Activated effector memory CD4-positive, alpha-beta T cell treated with Interleukin-2 at 50 U/mL for 16 hours (primary cell): ENCODE results near the gene MYH11.
"Not testable (repeated sequence)": the region's sequence is repeated elsewhere in the genome, so short reads cannot be mapped to it uniquely, and the experiment has no call there.

Source experiments
- DNase-seq: peaks from one replicate; pipeline ENCODE4 v3.0.0-alpha.2; 2020

The MYH11 gene

GRCh38 chr16:15836965-15837611 is 19.7 kb downstream of the MYH11 start:
- no peak for DNase-seq

DNA sequence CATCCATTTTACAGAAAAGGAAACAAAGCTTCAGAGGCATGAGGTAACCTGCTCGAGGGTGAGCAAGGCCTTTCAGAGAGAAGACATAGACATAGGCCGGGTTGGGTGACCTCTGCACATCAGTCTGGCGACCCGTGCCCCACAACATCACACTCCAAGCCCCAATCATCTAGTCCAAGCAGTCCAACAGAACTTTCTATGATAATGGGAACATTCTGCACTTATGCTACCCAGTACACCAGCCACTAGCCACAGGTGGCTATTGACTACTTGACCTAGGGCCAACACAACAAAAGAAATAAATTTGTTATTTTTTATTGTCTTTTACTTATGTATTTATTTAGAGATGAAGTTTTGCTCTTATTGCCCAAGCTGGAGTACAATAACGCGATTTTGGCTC is 20.8 kb downstream of the MYH11 start:
- DNase-seq = no peak

DNA sequence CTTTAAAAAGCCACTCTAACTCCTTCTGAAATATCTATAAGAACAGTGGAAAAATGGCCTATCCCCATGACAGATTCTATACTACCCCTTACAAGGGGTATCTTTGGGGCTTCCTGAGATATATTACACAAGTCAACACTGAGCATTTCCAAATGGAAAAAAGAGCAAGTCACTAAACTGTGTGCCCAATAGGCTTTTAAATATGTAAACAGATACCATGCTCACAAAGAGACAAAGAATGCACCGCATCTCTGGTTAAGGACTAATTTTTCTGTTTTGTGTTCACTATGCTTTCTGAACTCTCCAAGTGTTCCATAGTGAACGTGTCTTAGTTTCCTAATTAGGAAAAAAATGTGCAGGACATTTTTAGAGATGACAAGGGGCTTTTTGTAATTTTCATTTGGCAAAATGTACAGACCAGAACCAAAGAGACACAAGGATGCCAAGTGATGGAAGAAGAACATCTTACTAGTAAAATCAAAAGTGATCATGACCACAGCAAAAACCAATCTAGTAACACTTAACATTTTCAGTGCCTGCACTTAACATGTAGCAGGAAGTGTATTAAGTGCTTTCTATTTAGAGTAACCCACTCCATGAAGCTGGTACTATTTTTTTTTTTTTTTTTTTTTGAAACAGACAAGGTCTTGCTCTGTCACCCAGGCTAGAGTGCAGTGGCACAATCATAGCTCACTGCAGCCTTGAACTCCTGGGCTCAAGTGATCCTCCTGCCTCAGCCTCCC is 21.5 kb downstream of the MYH11 start:
- DNase-seq = no peak

GRCh38 chr16:15834502-15834901 is 22.3 kb downstream of the MYH11 start:
- no peak for DNase-seq

DNA sequence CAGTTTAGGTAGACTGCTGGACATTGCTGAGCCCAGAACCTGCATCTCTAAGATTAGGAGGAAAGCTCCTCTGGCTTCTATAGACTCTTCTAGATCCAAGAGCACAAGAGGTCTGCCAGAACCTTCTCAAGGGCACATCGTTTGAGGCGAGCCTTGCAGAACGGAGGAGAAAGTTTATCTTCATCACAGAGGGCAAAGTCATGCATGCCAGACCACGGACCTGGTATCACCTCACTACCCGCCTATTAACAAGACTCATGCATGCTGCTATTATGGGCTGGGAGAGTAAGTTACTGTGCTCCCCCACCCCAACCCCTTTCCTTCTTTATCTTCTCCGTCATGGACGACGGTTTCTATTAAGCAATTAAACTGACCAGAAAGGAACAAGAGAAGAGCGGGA is 23.3 kb downstream of the MYH11 start:
- no peak for DNase-seq

- no peak for DNase-seq
Measured at GRCh38 chr16:15832241-15832640, 24.6 kb downstream of the MYH11 start.

DNA sequence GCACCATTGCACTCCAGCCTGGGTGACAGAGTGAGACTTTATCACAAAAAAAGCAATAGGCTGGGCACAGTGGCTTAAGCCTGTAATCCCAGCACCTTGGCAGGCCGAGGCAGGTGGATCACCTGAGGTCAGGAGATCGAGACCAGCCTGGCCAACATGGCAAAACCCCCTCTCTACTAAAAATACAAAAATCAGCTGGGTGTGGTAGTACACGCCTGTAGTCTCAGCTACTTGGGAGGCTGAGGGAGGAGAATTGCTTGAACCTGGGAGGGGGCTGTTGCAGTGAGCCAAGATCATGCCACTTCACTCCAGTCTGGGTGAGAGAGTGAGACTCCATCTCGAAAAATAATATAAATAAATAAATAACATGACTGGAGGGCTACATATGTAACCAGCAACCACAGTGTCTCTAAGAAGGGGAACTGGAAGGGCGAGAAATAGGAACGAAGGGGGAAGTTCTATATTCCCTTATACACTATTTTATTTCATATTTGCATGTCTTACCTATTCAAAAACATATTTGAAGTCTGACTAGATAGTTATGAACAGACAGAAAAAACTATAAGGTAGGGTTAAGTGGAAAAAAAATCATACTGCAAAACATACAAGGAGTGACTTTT is 25.9 kb downstream of the MYH11 start:
- no peak for DNase-seq

DNA sequence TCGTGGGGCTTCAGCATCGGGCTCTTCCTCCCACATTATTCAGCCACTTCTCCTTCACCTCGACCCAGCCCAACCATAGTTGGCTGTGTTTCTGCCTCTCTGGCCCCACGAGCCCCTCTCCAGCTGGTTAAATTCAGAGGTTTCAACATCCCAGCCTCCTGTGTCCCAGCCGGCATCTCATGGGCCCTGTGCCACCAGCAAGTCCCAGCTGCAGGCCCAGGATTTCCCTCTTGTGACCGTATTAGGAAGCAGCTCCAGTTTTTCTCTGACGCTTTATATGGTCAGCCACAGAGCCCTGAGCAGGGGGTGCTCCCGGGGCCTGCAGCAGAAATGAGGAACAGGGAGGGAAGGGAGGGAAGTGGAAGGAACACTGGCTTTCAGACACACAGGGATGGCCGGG is 27.4 kb downstream of the MYH11 start:
- DNase-seq = no peak

- no peak for DNase-seq
Measured at GRCh38 chr16:15827709-15828343, 29.0 kb downstream of the MYH11 start.

DNA sequence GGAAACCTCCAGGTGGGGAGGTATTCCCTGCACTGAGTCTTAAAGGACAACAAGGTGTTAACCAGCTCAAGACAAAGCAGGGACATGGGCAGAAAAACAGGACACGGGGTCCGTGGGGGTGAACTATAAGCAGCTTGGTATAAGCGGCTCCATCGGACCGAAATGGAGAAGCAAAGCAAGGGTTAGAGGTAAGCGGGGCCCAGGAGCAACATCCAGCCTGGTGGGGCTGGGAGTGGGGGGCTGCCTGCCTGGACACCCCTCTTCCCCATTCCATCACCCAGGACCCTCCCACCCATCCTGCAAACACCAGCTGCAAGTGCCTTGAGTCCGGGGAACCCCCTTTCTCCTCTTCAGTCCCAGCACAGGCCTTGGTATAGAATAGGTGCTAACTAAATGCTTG is 29.5 kb downstream of the MYH11 start:
- DNase-seq = no peak

- DNase-seq = no peak
Measured at GRCh38 chr16:15825750-15826305, 31.0 kb downstream of the MYH11 start.

DNA sequence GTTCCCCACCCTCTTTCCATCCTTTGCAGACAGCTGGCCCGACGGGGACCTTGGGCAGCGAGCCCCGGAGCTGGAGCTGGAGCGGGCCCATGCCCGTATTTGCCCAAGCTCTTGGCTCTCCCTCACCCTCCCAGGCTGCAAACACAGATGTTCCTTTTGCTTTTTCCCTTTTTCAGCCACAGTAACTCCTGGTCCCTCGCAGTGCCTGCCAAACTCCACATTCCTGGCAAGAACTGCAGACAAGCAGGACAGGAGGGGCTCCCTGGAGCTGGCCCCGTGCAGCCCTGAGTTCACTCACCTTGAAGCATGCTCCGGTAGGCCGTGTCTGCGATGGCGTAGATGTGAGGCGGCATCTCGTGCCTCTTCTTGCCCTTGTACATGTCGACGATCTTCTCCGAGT is 33.9 kb downstream of the MYH11 start:
- DNase-seq = no peak

DNA sequence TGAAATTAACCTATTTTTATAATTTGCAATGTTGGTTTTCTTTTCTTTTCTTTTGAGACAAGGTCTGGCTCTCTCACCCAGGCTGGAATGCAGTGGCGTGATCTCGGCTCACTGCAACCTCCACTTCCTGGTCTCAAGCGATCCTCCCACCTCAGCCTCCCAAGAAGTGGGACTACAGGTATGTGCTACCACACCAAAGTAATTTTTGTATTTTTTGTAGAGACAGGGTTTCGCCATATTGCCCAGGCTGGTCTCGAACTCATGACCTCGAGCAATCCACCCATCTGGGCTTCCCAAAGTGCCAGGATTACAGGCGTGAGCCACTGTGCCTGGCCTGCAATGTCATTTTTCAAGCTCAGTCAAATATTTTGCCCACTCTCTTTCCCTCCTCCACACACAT is 36.0 kb downstream of the MYH11 start:
- DNase-seq = no peak

- DNase-seq = no peak
Measured at GRCh38 chr16:15819046-15819445, 37.8 kb downstream of the MYH11 start.

GRCh38 chr16:15817446-15817845 is 39.4 kb downstream of the MYH11 start:
- no peak for DNase-seq

GRCh38 chr16:15816228-15816627 is 40.6 kb downstream of the MYH11 start:
- DNase-seq = no peak

DNA sequence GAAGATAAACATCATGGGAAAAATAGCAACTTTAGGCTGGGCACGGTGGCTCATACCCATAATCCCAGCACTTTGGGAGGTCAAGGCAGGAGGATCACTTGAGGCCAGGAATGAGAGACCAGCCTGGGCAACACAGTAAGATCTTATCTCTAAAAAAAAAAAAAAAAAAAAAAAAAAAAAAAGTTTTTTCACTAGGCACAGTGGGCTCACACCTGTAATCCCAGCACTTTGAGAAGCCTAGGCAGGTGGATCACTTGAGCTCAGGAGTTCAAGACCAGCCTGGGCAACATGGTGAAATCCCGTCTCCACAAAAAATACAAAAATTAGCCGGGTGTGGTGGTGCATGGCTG is 44.5 kb downstream of the MYH11 start:
- not testable (repeated sequence) for DNase-seq

DNA sequence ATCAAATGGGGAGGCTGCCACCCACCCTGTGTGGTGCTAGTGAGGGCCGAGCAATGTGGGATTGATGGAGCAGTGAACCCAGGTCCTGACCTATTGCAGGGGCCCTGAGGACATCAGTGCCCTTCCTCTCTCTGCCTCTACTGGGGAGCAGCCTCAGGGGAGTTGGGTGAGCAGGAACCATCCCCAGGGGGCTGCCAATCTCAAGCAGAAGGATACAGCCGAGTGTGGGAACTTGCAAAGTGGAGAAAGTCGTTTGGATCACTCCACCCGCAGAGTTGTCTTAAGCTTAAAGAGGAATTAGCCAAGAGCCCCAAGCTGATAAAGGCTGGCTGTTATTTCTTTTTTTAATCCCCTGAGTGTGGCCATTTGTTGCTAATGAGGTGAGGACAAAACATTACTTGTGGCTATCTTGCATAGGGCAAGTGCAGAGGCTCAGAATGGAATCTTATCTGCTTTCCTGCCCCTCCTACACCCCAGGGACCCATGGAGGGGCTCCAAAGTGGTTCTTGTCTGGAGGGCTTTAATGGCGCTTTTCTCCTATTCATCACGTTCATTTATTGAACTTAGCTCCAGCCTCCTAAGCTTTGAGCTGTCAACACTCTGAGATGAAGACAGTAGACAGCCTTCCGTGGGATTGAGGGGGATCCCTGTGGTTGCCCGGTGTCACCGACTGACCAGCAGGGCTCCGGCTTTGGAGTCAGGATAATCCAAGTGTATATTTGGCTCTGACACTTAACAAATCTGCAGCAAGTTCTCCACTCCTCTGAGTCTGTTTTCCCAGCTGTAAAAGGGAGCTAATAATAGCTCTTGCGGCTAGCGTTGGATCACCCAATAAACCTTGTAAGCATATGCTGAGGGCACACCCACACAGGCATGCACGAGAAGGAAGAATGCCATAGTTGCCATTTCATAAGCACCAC is 45.1 kb downstream of the MYH11 start:
- DNase-seq = no peak

DNA sequence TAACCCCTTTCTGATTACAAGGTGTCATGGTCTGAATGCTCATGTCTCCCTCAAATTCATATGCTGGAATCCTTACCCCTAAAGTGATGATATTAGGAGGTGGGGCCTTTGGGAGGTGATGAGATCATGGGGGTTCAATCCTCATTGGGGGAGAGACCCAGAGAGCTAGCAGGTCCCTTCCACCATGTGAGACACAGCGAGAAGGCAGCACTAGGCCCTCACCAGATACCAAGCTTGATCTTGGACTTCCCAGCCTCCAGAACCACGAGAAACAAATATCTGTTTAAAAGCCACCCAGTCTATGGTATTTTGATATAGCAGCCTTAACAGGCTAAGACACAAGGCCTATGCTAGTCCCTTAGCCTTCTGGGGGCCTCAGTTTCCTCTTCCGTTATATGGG is 45.9 kb downstream of the MYH11 start:
- no peak for DNase-seq

DNA sequence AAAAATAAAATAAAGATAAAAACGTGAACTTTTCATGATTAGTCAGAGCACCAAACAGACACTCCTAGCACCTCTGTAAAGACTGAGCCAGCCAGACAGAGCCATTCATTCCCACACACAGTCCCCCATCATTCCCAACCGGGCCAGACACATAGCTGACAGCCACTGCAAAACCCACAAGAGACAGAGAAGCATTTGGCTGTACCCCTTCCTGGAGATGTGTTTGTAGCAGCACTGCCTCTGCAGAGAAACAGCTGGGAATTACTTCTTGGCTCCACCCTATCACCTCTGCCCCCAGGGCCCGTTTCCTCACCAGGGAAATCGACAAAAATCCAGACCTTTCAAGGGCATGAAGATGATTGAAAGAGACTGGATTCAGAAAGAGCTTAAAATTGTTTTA is 46.4 kb downstream of the MYH11 start:
- DNase-seq = no peak

DNA sequence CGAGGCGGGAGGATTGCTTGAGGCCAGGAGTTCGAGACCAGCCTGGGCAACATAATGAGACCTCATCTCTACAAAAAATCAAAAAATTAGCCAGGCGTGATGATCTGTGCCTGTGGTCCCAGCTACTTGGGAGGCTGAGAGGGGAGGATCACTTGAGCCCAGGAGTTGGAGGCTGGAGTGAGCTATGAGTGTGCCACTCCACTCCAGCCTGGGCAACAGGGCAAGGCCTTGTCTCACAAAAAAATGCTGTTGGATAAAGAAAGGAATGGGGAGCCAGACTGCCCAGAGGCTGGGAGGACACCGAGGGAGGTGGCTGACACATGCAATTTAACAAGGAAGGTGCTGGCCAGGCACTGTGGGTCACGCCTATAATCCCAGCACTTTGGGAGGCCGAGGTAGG is 47.5 kb downstream of the MYH11 start:
- not testable (repeated sequence) for DNase-seq

DNA sequence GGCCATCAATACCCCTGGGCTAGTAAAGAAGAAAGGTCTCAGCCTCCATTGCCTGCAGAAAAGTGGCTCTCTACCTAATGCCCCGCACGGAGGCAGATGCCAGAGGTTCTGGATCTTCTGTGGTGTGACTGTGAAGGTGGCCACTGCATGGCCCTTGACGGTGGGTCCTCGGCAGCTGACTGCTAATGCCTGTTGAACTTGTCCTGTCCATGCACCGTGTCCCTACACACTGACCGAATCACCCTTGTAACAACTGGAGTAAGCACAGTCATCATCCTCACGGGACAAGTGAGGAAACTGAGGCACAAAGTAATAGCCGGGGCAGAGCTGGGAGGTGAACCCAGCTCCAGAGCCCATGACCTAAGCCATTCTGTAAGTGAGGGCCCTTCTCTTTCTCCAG is 48.8 kb downstream of the MYH11 start:
- no peak for DNase-seq

- DNase-seq = no peak
Measured at GRCh38 chr16:15807603-15808009, 49.2 kb downstream of the MYH11 start.
